Endothelial cell (in vitro differentiated cells): Measurements from ENCODE around the gene KLHL17. TPM values are rescaled to one million over a fixed set of nuclear protein-coding genes. Genes with fewer than 3 reads are reported as not detected.

ENCODE experiments used
- DNase-seq: peaks from one replicate; pipeline ENCODE4 v3.0.0; 2021; ENCODE audit warnings: low spot score
- H3K27ac Mint-ChIP-seq: one replicate; pipeline ENCODE4 v1.8.0; 2021; ENCODE audit warnings: mixed read lengths, inconsistent platforms; ENCODE audit not compliant: unreplicated experiment
- H3K27me3 Mint-ChIP-seq: one replicate; pipeline ENCODE4 v1.8.0; 2021; ENCODE audit warnings: mild to moderate bottlenecking, moderate library complexity, mixed read lengths, inconsistent platforms; ENCODE audit not compliant: unreplicated experiment
- H3K36me3 Mint-ChIP-seq: one replicate; pipeline ENCODE4 v1.8.0; 2021; ENCODE audit warnings: mild to moderate bottlenecking, low read depth, mixed read lengths, inconsistent platforms; ENCODE audit not compliant: unreplicated experiment
- H3K4me1 Mint-ChIP-seq: one replicate; pipeline ENCODE4 v1.8.0; 2021; ENCODE audit warnings: mild to moderate bottlenecking, mixed read lengths, inconsistent platforms; ENCODE audit not compliant: unreplicated experiment
- H3K4me3 Mint-ChIP-seq: one replicate; pipeline ENCODE4 v1.8.0; 2021; ENCODE audit warnings: mild to moderate bottlenecking, mixed read lengths, inconsistent platforms; ENCODE audit not compliant: unreplicated experiment
- H3K9me3 Mint-ChIP-seq: one replicate; pipeline ENCODE4 v1.8.0; 2021; ENCODE audit warnings: mixed read lengths, inconsistent platforms; ENCODE audit not compliant: unreplicated experiment
- total RNA-seq: library from RNA; stranded (reverse); fragmentation: NEBNext Ultra II Directional; extraction: Animal tissue kit (Norgen Biotek cat#: 25700); gene quantifications from one replicate; pipeline ENCODE4 v1.2.1, GENCODE V29; 2021; ENCODE audit not compliant: unreplicated experiment
- TF ChIP-seq, protein P1 (sequence below): fragments of 200-600 bp; sonication (generic); IDR thresholded peaks from one replicate; pipeline ENCODE4 v1.5.0; 2021; ENCODE audit warnings: antibody characterized with exemption; ENCODE audit not compliant: unreplicated experiment

KLHL17 gene
- total RNA-seq, 1 donor from 2014 or later, result 18.7 TPM

DNA sequence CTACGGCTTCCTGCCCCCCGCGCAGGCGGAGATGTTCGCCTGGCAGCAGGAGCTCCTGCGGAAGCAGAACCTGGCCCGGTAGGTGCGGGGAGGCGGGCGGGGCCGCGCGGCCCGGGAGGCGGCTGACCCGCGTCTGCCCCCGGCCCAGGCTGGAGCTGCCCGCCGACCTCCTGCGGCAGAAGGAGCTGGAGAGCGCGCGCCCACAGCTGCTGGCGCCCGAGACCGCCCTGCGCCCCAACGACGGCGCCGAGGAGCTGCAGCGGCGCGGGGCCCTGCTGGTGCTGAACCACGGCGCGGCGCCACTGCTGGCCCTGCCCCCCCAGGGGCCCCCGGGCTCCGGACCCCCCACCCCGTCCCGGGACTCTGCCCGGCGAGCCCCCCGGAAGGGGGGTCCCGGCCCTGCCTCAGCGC, 18.0 kb upstream of the KLHL17 start:
- Mint-ChIP-seq H3K4me1 (no peaks in the 10 kb centered on the region), H3K36me3 (peaks cover 9% of the 10 kb centered on the region), H3K4me3 (no peak overlapping the region), H3K27me3 (peaks cover 12% of the 10 kb centered on the region), H3K9me3 (no peaks in the 10 kb centered on the region), H3K27ac (no peak overlapping the region)
- TF ChIP-seq, protein P1, sequence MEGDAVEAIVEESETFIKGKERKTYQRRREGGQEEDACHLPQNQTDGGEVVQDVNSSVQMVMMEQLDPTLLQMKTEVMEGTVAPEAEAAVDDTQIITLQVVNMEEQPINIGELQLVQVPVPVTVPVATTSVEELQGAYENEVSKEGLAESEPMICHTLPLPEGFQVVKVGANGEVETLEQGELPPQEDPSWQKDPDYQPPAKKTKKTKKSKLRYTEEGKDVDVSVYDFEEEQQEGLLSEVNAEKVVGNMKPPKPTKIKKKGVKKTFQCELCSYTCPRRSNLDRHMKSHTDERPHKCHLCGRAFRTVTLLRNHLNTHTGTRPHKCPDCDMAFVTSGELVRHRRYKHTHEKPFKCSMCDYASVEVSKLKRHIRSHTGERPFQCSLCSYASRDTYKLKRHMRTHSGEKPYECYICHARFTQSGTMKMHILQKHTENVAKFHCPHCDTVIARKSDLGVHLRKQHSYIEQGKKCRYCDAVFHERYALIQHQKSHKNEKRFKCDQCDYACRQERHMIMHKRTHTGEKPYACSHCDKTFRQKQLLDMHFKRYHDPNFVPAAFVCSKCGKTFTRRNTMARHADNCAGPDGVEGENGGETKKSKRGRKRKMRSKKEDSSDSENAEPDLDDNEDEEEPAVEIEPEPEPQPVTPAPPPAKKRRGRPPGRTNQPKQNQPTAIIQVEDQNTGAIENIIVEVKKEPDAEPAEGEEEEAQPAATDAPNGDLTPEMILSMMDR, result no peak
- no peak for DNase-seq

DNA sequence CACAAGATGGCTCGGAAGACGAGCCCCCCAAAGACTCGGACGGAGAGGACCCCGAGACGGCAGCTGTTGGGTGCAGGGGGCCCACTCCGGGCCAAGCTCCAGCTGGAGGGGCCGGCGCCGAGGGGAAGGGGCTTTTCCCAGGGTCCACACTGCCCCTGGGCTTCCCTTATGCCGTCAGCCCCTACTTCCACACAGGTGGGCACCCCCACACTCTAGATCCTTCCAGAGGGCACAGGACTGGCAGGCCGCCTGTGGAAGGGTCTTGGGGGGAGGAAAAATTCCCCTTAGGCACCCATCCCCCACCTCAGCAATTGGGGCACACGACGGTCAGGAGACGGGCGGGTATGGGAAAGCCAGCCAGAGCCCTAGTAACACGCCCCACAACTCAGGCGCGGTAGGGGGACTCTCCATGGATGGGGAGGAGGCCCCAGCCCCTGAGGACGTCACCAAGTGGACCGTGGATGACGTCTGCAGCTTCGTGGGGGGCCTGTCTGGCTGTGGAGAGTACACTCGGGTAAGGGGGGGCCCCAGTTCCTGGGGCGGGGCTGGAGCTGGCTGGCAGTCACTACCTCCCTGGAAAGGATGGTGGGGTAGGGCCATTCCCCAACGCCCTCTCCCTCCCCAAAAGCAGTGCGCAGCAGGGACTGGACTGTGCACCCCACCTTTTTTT, 17.4 kb upstream of the KLHL17 start:
- TF ChIP-seq, protein P1, result no peak
- no peaks in the 10 kb centered on the region for H3K9me3 Mint-ChIP-seq
- H3K36me3 Mint-ChIP-seq, result peaks cover 9% of the 10 kb centered on the region
- no peak overlapping the region for H3K27ac Mint-ChIP-seq
- no peak overlapping the region for H3K4me3 Mint-ChIP-seq
- no peak for DNase-seq
- peaks cover 10% of the 10 kb centered on the region for H3K27me3 Mint-ChIP-seq
- no peaks in the 10 kb centered on the region for H3K4me1 Mint-ChIP-seq

DNA sequence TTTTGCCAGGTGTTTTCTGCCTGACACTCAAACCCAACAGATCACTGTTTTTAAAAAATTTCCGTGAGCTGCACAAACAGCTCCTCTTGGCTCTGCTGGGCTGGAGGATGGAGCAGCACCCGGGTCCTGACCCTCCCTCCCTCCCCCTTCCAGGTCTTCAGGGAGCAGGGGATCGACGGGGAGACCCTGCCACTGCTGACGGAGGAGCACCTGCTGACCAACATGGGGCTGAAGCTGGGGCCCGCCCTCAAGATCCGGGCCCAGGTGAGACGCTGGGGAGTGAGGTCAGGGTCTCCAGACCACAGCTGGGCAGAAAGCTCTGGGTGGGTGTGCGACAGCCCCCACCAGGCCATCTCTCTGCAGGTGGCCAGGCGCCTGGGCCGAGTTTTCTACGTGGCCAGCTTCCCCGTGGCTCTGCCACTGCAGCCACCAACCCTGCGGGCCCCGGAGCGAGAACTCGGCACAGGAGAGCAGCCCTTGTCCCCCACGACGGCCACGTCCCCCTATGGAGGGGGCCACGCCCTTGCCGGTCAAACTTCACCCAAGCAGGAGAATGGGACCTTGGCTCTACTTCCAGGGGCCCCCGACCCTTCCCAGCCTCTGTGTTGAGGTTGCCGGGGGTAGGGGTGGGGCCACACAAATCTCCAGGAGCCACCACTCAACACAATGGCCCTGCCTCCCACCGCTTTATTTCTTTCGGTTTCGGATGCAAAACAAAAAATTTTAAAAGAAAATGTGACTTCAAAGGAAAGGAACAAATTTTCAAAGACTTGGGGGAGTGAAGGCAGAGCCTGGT, 16.6 kb upstream of the KLHL17 start:
- Mint-ChIP-seq H3K36me3 (peaks cover 11% of the 10 kb centered on the region), H3K4me1 (no peaks in the 10 kb centered on the region), H3K4me3 (no peak overlapping the region), H3K27me3 (peaks cover 10% of the 10 kb centered on the region), H3K9me3 (no peaks in the 10 kb centered on the region), H3K27ac (no peak overlapping the region)
- no peak for DNase-seq
- TF ChIP-seq, protein P1, result no peak

DNA sequence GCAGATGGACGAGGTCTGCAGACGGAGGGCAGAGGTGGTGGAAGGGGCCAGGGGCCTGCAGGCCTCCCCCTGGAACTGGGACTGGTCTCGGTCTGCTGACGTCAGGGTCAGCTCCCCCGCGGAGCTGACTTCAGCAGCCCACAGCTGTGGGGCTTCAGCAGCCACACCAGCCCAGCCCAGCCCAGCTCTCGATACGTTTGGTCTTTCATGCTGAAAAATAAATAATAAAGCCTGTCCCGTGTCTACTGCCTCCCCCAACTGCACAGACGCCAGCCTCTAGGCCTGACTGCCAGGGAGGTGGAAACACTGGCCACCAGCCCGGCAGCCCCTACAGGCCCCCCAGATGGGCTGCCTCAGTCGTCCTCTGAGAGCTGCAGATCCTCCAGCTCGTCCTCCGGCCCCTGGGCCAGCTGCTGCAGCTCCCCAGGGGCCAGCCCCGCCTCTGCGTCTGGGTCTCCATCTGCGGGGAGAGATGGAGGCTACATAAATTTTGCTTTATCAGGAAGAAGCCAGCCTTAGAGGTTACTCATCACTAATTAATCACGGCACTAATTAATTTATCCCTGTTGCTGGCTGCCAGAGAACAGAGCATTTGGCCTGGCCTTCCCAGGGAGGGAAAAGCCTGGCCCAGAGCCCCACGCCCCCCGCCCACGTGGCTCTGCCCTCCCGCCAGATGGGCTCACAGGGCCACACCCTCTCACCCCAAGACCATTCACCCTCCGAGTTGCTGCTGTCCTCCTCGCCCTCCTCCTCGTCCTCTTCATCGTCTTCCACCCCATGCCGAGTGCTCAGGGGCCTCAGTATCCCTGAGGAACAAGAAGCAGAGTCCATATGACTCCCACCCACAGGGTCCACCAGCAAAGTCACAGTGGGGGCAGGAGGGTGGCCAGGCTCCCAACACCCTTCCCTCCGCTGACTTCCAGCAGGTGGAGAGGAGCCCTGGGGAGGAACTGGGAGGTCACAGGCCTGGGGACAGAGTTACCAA, 15.8 kb upstream of the KLHL17 start:
- Mint-ChIP-seq H3K9me3 (no peaks in the 10 kb centered on the region), H3K27ac (no peak overlapping the region), H3K27me3 (peaks cover 10% of the 10 kb centered on the region), H3K4me3 (no peak overlapping the region), H3K4me1 (no peaks in the 10 kb centered on the region), H3K36me3 (peaks cover 17% of the 10 kb centered on the region)
- DNase-seq, result no peak
- TF ChIP-seq, protein P1, result no peak
